ENCODE results near the gene VWA5B2.
A peak's percentile ranks its signal among the peaks of the same experiment; 100 is the strongest.

Gene VWA5B2

DNA sequence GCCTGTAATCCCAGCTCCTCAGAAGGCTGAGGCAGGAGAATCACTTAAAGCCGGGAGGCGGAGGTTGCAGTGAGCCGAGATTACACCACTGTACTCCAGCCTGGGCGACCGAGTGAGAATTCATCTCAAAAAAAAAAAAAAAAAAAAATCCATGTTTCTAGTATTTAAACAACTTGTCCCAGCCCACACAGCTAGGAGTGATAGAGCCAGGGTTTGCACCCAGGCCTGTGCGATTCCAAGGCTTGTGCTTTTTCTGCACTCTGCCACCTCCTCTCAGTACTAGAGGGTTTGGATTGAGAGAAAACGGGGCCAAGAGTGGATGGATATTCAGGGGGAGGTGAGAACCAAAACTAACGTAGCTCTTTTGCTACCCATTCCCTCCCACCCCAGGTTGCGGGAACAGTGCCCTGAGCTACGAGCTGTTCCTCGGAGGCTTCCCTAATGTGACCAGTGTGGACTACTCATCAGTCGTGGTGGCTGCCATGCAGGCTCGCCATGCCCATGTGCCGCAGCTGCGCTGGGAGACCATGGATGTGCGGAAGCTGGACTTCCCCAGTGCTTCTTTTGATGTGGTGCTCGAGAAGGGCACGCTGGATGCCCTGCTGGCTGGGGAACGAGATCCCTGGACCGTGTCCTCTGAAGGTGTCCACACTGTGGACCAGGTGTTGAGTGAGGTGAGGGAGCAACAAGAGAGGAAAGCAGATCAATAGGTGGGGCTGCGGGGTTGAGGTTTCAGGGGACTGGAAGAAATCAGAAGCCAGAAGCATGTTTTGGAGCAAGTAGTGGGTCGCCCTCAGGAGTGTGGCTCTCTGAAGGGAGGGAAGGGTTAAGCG lies 27.9 kb downstream of the VWA5B2 start:
- H3K27ac ChIP-seq = no peak overlapping the region
- TF ChIP-seq Cebpa-rat (IDR thresholded peaks at IDR 0.05) = no peak

DNA sequence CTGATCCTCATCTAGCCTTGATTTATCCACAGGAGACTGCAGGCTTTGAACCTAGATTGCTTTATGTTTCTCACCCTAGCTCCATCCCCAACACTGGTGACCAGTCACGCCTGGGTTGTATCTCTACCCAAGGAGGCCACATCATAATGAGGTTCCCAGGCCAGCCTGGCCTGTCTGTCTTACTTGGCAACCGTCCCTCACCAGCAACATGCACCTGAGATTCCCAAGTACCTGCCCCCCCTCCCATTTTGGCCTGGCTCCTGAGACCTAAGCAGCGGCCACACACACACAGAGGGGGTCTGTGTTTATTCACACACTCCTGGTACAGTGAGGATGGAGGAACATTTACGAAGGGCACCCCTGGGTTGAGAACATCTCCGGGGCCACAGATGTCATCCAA lies 29.5 kb downstream of the VWA5B2 start:
- H3K27me3 ChIP-seq = peaks cover 51 to 61% (median 58%) of the 10 kb centered on the region in 11 experiments
- H3K36me3 ChIP-seq = peaks cover 0 to 19% (median 4%) of the 10 kb centered on the region in 11 experiments; a peak in 6 of 22 replicates
- H3K9ac ChIP-seq = no peak overlapping the region
- no peak overlapping the region for H3K4me2 ChIP-seq
- TF ChIP-seq Cebpa-rat (IDR thresholded peaks at IDR 0.05) = no peak
- peaks cover 24 to 29% (median 27%) of the 10 kb centered on the region in 10 experiments for H3K4me1 ChIP-seq
- no peak overlapping the region for H3K27ac ChIP-seq
- no peaks in the 10 kb centered on the region for H3K9me3 ChIP-seq (replicated peaks in 1 of 11)
- peaks cover 6 to 83% (median 73%) of the 10 kb centered on the region in 11 experiments; a peak in 20 of 22 replicates for H4K20me1 ChIP-seq
- H3K4me3 ChIP-seq = no peak overlapping the region

More for the DNA sequence above, 27.9 kb downstream of the VWA5B2 start:
- Histone ChIP-seq H3K27me3 (peaks cover 35 to 45% (median 41%) of the 10 kb centered on the region in 11 experiments), H3K9me3 (replicated peaks in 1 of 11) (no peaks in the 10 kb centered on the region), H3K4me3 (no peak overlapping the region), H3K36me3 (peaks cover 0 to 19% (median 4%) of the 10 kb centered on the region in 11 experiments; a peak in 6 of 22 replicates), H3K9ac (no peak overlapping the region), H3K4me2 (no peak overlapping the region), H4K20me1 (peaks cover 6 to 92% (median 85%) of the 10 kb centered on the region in 11 experiments; a peak in 20 of 22 replicates), H3K4me1 (peaks cover 16 to 20% (median 18%) of the 10 kb centered on the region in 10 experiments)

DNA sequence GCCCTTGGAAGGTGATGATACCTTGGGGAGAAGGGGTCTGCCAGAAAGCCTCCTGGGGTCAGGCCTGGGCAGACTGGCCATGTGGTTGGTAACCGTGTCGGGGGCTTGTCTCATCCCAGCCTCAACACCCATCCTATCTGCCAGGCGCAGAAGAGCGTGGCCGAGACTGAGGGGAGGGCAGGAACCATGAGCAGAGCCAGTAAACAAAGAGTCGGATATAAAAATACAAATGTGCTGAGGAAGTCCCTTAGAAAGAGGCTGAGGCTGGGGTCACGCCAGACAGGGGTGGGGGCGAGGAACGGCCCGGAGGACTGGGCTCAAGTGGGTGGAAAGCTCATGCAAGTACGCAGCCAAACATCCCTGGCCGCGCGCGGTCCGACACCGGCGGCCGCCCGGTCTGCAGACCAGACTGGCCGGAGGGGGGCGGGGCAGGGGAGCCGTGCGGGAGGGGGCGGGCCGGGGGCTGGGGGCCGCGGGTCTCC lies 30.1 kb downstream of the VWA5B2 start:
- Histone ChIP-seq H3K4me1 (peaks cover 24 to 29% (median 27%) of the 10 kb centered on the region in 10 experiments), H3K9ac (no peak overlapping the region), H3K36me3 (peaks cover 0 to 19% (median 4%) of the 10 kb centered on the region in 11 experiments; a peak in 6 of 22 replicates), H3K9me3 (replicated peaks in 1 of 11) (no peaks in the 10 kb centered on the region), H3K27ac (no peak overlapping the region), H4K20me1 (peaks cover 6 to 78% (median 70%) of the 10 kb centered on the region in 11 experiments; a peak in 20 of 22 replicates), H3K27me3 (peaks cover 56 to 66% (median 63%) of the 10 kb centered on the region in 11 experiments), H3K4me2 (no peak overlapping the region), H3K4me3 (no peak overlapping the region)
- no peak for TF ChIP-seq Cebpa-rat (IDR thresholded peaks at IDR 0.05)

DNA sequence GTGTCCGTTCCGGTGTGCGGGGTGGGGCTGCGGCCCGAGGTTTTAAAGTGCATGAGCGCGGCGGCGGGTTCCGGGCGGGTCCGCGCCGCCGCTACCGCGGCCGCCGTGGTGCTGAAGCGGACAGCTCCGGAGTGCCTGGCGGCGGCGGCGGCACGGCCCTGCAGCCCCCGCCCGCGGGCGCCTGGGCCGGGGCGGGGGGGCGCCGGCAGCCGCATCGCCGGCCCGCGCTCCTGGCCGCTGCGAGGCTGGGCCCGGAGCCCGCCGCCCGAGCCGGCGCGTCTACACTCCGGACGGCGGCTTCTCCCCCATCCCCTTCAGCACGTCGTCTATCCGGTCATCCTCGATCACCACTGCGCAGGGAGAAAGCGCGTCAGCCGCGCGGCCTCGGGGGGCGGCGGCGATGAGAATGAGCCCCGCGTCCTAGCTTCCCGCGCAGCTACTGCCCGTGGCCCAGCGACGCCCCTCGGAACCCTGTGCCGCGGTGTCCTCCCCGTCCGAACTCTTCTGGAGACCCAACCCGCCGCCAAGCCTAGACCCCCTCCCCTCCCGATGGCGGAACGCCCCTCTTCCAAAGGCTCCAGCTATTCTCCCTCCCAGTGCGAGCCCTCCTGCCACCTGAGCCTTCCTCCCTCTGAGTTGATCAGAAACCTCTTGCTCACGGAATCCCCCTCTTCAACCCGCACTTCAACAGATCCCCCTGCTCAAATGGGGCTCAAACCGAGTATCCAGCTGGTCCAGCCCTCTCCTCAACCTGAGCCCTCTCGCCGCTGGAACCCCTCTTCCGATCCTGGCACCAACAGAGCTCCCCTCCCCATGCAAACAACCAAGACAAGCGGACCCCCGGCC lies 30.7 kb downstream of the VWA5B2 start:
- H3K27me3 ChIP-seq = peaks cover 59 to 73% (median 68%) of the 10 kb centered on the region in 11 experiments
- no peak for TF ChIP-seq Cebpa-rat (IDR thresholded peaks at IDR 0.05)
- peaks cover 24 to 29% (median 27%) of the 10 kb centered on the region in 10 experiments for H3K4me1 ChIP-seq
- peaks cover 6 to 71% (median 63%) of the 10 kb centered on the region in 11 experiments; a peak in 20 of 22 replicates for H4K20me1 ChIP-seq
- H3K4me3 ChIP-seq = peak overlapping the region; percentile 50 to 74 (median 61)
- peaks cover 0 to 19% (median 4%) of the 10 kb centered on the region in 11 experiments; a peak in 6 of 22 replicates for H3K36me3 ChIP-seq
- H3K9me3 ChIP-seq (replicated peaks in 1 of 11) = no peaks in the 10 kb centered on the region
- no peak overlapping the region for H3K9ac ChIP-seq
- peak overlapping the region; percentile 93 to 99 (median 98) for H3K4me2 ChIP-seq
- no peak overlapping the region for H3K27ac ChIP-seq

DNA sequence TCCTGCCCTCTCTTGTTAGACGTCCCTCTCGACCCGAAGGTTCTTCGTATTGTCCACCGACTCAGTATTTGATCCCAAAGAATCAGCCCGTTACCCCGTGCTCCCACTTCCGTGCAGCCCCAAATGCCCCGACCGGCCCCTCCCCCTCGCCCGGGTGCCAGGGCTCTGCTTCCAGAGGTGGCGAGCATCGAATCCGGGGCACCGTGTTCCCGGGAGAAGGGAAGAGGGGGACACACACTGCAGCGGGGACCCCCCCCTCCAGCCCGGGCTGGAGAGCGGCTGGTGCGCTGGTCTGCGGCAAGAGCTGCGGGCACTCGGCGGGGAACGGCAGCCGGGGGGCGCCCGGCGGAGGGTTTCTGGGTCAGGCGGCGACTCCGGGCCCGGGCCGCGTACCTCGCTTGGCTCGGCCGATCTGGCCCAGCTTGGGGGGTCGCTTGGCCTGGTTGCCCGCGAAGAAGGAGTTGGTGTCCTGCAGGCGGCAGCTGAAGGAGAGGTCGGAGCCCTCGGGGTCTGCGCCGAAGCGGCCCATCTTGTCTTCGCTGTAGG lies 31.4 kb downstream of the VWA5B2 start:
- Histone ChIP-seq H3K27ac (no peak overlapping the region), H4K20me1 (peaks cover 6 to 64% (median 56%) of the 10 kb centered on the region in 11 experiments; a peak in 20 of 22 replicates), H3K4me1 (peaks cover 24 to 29% (median 27%) of the 10 kb centered on the region in 10 experiments), H3K4me2 (peak overlapping the region; percentile 93 to 99 (median 98)), H3K9me3 (replicated peaks in 1 of 11) (no peaks in the 10 kb centered on the region), H3K36me3 (peaks cover 0 to 19% (median 4%) of the 10 kb centered on the region in 11 experiments; a peak in 6 of 22 replicates), H3K27me3 (peaks cover 59 to 74% (median 69%) of the 10 kb centered on the region in 11 experiments), H3K9ac (peak overlapping the region in 2 of 11 experiments; percentile 23 to 50; a peak in 2 of 22 replicates), H3K4me3 (peak overlapping the region; percentile 50 to 74 (median 61))
- no peak for TF ChIP-seq Cebpa-rat (IDR thresholded peaks at IDR 0.05)

DNA sequence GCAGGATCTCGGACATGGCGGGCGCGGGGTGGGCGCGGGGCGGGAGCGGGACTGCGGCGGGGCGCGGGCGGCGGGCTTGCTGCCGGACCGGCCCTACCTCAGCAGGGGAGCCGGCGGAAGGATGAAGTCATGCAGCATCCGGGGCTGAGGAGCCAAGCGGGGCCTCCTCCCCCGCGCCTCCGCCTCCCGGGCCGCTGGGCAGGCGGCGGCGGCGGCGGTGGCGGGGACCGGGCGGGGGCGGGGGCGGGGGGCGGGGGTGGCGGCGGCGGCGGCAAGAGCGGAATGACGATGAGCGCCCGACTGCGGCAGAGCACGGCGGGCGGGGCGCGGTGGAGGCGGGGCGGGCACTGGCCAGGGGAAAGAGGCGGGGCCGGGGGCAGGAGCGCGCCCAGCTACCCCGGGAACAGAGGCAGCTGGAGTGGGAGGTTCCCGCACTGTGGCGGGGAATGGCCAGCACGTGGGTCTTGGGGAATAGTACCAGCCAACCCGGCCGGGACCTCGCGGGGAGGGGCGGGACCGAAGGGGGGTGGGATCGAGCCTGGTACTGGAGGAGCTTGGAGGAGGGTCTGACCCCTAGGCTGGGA lies 32.0 kb downstream of the VWA5B2 start, which contains the start of gene CAMK2N2:
Gene CAMK2N2, minus strand, starts transcription at position 284 of the 584 bp plus-strand sequence. Its CDS starts 268 bp downstream, at position 16.
- Histone ChIP-seq H4K20me1 (peaks cover 6 to 59% (median 50%) of the 10 kb centered on the region in 11 experiments; a peak in 20 of 22 replicates), H3K27me3 (peaks cover 59 to 74% (median 69%) of the 10 kb centered on the region in 11 experiments), H3K9ac (peak within 1 kb of the TSS in 8 of 11 experiments; percentile 17 to 65 (median 48); a peak in 7 of 22 replicates), H3K4me3 (peak within 1 kb of the TSS; percentile 50 to 74 (median 61)), H3K4me2 (peak within 1 kb of the TSS; percentile 93 to 99 (median 98)), H3K36me3 (peaks cover 0 to 19% (median 4%) of the 10 kb centered on the region in 11 experiments; a peak in 6 of 22 replicates), H3K9me3 (replicated peaks in 1 of 11) (no peaks in the 10 kb centered on the region), H3K27ac (peak within 1 kb of the TSS in 1 of 11 experiments; percentile 55; a peak in 1 of 22 replicates), H3K4me1 (peaks cover 24 to 29% (median 27%) of the 10 kb centered on the region in 10 experiments)
- no peak for TF ChIP-seq Cebpa-rat (IDR thresholded peaks at IDR 0.05)

DNA sequence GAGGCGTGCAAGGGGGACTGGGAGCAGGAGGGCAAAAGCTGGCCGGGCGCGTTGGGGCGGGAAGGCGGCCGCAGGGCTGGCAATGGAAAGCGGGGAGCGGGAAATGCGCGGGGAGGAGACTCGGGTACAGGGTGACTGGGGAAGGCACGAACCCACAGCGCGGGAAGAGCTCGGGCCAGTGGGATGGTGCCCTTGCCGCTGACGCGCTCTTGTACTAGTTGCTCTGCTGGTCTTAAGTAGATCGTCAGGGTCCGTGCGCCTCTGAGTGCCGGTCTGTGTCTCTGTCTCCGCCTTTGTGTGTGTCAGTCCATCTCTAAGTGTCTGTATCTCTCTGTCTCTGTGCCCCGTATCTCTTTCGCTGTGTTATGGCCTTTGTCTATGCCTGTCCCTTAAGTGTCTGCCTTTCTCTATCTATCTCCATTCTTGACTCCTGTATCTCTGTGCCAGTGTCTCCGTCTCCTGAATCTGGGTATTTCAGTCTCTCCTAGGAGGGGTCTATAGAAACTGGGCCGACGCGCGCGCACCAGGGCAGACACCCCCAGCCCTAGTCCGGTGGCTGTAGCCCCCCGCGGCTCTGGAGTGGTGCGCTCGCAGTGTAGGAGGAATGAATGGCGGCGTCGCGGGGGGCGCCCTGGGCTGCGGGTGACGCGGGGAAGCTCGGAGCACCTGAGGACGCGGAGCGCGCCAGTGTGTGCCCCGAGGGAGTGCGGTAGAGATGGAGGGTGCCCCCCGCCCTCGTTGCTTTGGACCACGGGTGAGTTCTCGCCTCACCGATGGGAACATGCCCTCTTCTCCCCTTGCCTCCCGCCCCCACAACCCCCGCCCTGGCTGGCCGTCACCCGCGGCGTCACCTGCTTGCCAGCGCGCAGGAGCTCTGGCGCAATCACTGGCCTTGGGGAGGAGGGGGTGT lies 32.7 kb downstream of the VWA5B2 start:
- peaks cover under 1 to 2% (median 2%) of the 10 kb centered on the region in 11 experiments; a peak in 19 of 22 replicates for H3K9me3 ChIP-seq (replicated peaks in 1 of 11)
- H3K4me3 ChIP-seq = peak overlapping the region; percentile 50 to 74 (median 61)
- H4K20me1 ChIP-seq = peaks cover 6 to 51% (median 45%) of the 10 kb centered on the region in 11 experiments; a peak in 20 of 22 replicates
- peaks cover 24 to 29% (median 27%) of the 10 kb centered on the region in 10 experiments for H3K4me1 ChIP-seq
- H3K9ac ChIP-seq = peak overlapping the region in 8 of 11 experiments; percentile 17 to 65 (median 48); a peak in 7 of 22 replicates
- H3K4me2 ChIP-seq = peak overlapping the region; percentile 87 to 99 (median 97)
- peak overlapping the region in 1 of 11 experiments; percentile 55; a peak in 1 of 22 replicates for H3K27ac ChIP-seq
- no peak for TF ChIP-seq Cebpa-rat (IDR thresholded peaks at IDR 0.05)
- peaks cover 59 to 74% (median 69%) of the 10 kb centered on the region in 11 experiments for H3K27me3 ChIP-seq
- peaks cover 0 to 19% (median 4%) of the 10 kb centered on the region in 11 experiments; a peak in 6 of 22 replicates for H3K36me3 ChIP-seq

Measured in BLaER1 treated with 17β-estradiol and CSF1 and Interleukin-3, amounts not matched to agents 10 nM and 100 nM (cell line).